ENCODE measurements around the gene RBM18.

RBM18 gene

DNA sequence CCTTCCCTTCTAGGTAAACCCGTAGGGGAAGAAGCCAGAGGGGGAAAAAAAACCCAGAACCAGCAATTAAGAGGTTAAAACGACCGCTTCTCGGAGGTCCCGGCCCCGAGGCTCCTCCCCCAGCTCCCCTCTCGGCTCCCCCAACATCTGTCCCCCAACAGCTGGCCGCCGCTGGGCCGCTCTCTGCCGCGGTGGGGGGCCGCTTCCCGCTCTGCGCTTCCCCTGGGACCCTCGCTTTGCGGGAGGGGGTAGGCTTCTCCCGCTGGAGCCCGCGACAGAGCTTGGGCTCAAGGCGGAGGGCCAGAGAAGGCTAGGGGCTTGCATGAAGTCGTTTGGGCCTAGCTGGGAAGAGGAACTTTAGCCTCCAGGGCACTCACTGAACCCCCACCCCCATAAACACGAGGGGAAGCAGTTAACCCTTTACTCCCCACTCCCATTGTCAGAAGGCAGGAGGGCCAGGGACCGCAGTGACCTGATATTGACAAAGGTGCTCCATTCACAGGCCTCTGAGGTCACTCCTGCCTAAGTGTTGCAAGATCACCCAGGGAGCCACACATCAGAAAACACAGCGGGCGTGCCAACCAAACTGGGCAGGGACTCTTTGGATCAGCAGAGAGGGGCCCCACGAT is 43.3 kb downstream of the RBM18 start:
- no peak for DNase-seq (ENCODE audit: low read depth)

DNA sequence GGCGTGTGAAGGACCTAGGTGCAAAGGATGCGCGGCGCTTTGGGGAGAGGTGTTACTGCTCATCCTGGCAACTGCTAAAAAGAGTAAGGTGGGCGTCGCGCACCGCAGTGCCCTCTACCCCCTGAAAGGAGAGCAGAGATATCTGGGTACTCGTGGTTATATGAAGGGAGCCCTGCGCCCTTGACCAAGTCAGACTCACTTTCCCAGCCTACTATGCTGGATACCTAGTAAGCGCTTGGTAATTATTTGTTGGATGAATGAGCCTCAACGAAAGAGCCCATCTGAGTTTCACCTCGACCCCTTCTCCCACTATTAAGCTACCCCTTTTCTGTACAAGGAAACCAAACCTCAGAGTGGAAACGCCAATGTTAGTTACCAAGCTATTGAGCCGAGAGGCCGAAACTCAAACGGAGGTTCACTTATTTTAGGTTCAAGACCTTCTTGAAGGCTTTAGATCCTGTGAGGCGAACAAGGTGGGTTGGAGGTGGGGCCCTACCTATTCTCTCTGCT is 43.9 kb downstream of the RBM18 start:
- DNase-seq (ENCODE audit: low read depth), result no peak

DNA sequence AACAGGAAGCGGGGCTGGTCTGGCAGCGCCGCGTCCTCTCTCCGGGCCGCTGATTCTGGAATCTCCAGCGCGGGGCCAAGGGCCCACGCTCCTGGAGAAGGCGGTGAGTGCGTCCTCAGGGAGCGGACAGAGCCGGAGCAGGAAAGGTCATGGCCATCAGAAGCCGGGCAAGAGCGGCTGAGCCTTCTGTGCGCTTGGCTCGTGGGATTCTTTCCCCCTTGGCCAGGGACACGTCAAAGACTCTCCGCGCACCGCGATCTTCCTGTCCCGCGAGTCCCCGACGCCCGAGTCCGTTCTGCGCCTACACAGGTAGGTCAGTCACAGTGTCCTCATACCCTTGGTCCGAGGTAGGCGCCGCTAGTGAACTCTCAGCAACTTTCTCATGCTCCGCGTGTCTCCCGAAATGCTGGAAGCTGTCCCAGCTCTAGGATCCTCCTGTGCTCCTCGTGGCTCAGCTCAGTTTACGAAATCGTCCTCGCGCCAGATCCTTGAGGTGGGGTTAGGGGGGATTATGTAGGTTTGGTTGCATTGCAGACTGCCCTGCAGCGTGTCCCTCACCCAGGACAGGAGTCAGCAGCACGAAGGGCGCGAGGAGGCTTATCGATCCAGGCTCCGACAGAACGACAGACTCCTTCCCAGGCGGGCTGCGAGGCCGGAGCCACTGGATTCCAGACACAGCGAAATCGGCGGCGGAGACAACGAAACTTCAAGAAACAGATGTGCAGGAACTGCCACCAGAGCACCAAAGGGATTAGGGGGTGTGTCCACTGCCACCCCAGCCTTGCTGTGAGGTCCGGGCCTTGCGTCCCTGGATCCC is 44.6 kb downstream of the RBM18 start:
- no peak for DNase-seq (ENCODE audit: low read depth)

DNA sequence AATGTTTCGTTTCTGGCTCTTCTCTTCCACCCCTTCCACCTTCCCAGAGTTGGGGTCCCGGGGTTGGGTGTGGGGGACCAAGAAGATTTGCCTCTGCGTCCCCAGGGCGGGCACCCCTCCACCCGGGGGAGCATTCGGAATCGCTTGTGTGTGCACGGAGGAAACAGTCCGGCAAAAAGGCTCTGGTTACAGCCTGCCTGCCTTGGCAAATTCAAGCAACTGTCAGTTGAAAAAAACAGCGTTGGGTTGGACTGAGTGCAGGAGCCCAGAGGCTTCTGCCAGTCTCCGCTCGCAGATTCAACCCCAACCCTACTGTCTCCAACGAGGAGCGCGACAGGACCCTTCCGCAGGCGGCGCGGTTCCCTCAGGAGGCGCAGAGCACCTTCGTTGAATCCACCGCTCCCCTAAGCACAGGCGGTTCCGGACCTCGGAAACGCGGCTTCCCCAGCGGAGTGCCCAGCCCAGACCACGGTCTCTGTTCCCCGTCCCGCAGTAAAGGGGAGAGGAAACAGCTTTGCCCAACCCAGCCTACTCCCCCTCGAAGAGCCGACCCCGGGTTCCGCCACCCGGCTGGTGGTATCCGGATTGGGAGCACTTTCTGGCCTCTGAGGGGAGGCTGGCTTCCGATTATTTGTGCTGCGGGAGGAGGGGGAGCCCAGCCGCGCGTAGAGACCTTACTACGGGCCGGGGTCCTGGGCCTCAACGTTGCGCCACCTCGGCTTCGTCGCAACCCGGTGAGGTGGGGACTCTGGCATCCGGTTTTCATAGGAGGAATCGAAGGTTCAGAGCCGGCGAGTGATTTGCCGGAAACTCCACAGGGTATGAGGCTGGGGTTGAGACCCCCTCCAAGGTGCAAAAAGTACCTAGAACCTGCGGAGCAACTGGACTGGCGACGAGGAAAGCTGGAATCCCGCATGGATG is 45.4 kb downstream of the RBM18 start:
- no peak for DNase-seq (ENCODE audit: low read depth)

DNA sequence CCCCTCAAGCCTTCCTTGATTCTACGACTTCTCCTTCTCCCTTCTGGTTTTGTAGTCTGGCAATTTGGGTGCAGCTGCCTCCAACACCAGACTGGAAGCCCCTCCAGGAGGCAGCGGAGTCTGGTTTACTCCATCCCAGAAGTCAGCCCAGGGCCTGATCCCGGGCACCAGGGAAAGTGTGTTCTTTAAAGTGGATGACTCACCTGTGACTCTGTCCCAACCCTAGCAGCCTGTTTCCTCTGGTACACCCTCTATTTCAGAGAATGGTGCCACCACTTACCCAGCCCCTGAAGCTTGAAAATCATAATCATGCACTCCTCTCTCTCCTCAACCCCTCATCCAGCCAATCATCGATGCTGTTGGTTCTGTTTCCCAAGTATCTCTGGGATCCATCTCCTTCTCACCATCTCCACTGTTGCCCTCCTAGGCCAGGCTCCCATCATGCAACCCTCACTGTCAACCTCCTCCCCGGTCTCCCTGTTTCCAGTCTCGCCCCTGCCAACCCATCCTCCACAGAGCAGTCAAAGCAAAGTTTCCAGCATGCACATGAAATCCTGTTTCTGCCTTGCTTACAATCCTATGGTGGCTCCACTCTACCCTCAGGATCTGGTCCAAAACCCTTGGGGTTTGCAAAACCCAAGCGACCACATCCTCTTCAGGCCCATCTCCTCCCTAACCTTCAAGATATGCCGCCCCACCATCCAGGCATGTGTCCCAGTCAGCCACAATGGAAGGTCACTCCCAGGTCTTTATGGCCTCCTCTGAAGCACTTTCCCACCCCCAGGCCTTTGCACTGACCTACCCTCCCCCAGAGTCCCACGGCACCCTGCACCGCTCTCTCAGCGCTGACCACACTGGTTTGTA is 46.3 kb downstream of the RBM18 start:
- no peak for DNase-seq (ENCODE audit: low read depth)

DNA sequence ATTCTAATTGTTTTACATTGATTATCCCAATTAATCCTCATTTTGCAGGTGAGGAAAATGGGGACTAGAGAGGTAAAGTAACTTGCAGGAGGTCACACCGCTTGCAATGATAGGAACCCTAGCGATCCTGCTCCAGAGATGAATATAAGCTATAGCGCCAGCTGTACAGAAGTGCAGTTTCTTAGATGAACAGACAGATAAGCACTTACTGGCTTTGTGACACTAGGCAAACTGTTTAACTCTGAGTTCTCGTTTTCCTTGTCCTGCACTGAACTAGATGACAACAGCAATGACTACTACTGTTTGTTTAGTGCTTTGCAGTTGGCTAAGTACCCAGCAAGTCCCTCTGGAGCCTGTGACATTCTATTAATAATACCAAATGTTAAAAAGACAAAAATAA is 47.0 kb downstream of the RBM18 start:
- DNase-seq (ENCODE audit: low read depth), result no peak

DNA sequence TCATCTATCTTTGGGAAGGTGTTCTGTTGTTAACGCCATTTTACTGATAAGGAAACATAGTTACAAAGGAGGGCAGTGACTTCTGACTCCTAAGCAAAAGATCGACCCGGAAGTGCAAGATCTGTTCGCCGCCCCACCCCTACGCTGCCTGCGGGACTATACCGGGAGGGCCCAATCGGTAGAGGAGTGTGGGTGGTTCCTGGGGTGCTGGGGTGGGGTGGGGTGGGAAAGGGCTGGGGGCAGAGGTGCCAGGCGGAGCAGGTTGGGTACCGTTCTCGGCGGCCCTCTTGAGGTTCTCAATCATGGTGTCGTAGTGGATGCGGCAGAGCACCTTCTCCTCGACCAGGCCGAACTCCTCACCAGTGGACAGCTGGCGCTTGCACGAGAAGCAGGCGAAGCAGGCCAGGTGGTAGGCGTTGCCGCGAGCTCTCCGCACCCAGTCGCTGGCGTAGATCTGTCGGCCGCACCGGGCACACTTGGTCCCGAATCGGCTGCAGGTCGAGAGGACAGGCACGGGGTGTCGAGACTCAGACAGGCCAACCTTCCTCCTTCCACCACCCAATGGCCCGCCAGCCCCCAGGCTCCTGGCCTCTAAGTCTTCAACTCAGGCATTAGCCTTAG is 47.7 kb downstream of the RBM18 start:
- no peak for DNase-seq (ENCODE audit: low read depth)

DNA sequence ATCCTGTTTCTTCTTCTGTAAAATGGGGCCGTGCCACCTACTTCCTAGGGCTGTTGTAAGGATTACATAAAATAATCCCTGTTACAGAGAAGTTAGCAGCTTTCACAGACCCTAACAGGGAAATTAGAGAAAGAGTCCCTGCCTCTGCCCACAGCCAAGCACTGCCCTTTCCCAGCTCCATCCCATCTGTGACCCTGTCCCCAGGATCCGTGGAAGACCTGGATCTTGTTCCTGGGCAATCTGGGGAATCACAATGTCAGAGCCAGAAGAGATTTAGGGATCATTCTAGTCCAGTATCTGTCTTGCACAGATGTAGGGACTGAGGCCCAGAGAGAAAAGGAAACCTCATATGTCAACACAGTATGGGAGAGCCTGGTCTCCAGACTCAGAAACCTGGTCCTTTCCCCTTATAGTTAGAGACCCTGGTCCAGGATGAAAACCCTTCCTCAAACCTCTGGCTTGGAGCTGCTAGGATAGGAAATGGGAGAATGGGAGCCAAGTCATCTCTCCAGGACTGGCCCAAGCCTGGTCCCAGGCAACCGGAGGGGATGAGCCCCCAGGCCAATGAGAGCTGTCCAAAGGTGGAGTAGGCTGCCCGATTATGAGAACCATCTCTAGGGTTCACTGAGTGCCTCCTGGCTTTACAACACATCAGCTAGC is 48.4 kb downstream of the RBM18 start:
- no peak for DNase-seq (ENCODE audit: low read depth)

DNA sequence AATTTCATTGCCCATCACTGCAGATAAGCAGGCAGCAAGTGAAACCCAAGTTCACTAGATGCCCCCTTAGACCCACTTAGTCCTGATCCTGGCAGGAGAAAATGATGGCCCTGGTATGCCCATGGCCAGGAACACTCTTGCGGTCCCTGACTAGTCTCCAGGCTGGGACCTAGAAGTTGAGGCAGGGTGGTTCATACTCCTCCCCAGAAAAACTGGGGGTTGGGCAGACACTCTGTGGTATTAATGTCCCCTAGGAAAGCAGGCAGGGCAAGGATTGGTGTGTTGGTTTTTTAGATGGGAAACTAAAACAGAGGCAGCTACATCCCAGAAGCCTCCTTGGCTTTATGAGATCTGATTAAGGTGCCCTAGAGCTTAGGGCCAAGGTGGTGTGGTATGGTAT is 49.0 kb downstream of the RBM18 start:
- DNase-seq (ENCODE audit: low read depth), result no peak

DNA sequence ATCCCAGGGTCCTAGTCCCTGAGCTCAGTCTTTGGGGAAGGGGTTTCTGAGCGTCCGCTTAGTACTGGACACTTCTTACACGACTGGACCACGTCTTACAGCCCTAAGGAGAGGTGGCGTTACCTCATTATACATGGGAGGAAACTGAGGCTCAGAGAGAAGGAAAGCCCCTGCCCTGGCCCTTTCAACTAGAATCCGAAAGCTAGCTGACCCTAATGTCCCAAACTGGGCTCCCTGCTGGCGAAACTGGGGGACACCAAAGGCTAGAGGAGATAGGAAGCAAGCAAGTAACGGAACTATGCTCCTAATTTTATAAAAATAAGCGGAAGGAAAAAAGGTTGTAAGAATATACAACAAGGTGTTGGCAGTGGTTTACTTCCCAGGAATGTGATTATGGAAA is 50.1 kb downstream of the RBM18 start:
- DNase-seq (ENCODE audit: low read depth), result no peak

DNA sequence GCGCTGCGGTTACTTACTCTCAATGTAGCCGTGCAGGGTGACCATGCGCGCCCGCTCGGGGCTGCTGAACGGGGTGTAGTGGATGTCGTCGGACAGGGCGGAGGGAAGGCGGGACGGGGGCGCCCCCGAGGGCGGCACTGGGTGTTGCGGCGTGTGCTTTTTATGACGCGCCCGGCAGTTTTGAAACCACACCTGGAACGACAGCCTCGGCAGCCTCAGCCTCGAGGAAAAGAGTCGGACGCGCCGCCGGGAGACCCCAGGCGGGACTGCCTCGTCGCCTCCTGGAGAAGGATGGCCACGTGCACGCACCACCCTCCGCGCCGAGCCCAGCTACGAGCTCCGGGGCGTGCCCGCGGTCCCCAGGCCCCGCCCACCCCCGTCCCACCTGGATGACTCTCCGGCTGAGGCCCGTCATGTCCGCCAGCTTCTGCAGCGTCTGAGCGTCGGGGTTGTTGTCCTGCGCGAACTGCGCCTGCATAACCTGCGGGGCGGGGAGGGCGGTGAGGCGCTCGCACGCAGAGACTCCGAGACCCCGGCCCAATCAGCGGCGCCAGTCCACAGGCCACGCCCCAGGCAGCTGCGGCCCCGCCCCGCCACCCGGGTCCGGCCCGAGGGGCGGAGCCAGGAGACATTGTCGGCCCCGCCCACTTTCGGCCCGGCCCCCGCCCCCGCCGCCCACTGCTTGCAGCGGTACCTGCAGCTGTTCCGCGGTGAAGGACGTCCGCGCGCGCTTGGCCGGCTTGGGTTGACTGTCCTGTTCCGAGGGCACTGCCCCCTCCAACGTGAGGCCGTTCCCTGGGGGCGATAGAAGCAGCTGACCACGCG is 50.8 kb downstream of the RBM18 start:
- DNase-seq (ENCODE audit: low read depth), result no peak

DNA sequence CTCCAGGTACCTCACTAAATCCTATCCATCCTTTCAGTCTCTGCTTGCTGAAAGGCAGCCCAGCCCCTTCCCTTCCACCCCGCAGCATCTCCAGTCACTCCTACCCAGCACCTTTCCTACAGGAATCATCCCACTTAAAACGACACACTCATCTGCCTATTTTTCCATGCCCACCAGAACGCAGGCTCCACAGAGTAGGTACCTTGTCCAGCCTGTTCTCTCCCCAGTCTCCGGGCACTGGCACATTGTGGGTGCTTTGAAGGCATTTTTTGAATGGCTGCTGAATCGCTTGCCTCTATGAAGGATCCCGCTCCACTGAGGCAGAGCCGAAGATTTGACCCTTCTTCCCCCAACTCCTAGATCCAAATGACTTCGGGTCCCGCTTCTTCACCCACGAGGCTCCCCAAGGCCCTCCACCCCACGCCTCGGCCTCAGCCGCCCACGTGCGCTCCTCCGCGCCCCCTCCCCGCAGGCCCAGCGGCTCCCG is 51.5 kb downstream of the RBM18 start:
- no peak for DNase-seq (ENCODE audit: low read depth)

DNA sequence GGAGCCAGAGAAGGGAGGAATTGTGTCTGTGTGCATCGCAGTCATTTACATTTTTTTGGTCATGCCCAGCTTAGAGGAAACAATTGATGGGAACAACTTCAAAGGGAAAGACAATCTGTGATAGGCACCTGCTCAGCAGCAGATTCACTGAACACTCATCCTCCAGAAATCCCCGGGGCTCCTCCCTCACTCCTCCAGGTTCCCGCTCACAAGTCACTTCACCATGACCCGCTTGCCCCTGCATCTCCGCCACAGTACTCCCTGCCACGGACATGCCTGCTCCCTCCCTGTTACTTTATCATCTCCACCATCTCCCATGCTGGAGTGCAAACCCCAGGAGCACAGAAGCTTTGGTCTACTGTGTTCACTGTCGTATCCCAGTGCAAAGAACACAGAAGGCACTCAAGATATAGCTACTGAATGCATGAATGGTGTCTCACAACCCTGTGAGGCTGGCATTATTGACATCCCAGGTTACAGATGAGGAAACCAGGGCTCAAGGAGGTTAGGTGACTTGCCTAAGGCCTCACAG is 52.1 kb downstream of the RBM18 start:
- no peak for DNase-seq (ENCODE audit: low read depth)

DNA sequence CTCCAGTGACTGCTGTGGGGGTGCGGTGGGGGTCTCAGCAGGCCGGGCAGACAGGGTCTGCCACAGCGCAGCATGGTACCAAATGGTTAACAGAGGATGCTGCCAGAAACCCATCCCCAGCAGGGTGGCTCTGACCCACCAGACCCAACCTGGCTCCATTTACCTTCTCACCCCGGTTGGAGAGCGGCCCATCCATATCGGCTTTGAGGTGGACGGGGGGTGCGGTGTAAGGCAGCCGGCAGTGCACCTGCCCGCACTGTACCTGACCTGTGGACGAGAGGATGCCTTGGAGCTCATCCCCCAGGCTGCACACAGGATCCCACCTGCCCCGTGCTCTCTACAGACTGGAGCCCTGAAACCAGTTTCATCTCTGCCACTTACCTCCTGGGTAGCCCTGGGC is 55.2 kb downstream of the RBM18 start:
- no peak for DNase-seq (ENCODE audit: low read depth)

DNA sequence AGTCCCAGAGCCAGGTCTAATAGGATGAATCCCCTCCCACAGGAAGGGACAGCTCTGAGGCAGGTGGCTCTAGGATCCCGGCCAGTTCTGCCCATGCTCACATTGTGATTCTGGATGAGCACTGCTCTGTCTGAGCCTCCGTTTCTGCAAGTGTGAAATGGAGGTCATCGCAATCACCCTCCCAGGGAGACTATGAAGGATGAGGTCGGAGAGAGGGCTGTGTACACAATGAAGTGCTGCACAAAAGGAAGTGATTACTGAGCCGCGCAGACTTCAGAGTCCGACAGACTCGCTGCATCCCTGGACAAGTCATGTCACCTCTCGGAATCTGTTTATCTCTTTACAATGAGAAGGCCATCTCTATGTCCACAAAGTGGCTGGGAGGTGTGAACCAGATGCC is 57.5 kb downstream of the RBM18 start:
- no peak for DNase-seq (ENCODE audit: low read depth)

DNA sequence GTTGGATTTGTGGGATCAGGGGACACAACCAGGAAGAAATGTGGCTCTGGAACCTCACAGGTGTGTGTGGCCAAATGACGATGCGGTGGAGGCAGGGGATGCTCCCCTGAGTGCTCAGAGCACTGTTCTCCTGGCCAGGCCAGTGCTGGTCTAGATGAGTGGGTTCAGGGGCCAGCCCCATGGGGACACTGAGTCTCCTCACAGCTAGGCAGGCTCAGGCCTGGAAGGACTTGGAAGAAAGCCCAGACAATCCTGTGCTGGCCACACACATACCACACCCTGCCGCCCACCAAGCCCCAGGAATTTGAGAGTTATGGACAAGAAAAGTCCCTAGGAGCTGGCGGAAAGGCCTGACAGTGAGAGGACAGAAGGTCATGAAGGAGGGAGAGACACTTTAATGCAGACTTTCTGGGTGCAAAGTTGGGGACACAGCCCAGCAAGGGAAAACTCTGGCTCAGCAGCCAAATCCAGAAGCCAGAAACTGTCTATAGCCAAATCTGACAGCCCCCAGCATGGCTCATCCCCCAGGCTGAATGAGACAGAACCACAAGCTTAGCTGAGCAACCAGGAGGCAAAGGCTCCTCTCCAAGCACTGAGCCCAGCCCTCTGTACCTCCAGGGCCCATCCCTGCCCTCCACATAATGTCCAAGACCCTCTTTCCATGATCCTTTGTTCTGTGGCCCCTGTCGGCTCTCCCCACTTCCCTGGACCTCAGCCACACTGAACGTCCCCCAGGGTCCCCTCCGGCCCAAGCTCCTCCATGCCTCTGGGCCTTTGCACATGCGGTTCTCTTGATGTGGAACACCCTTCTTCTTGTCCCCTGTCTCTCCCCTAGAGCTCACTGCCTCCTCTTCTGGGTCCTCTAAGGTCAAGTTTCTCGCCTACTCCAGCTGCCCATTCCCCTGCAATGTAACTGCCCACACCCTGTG is 58.3 kb downstream of the RBM18 start:
- no peak for DNase-seq (ENCODE audit: low read depth)

DNA sequence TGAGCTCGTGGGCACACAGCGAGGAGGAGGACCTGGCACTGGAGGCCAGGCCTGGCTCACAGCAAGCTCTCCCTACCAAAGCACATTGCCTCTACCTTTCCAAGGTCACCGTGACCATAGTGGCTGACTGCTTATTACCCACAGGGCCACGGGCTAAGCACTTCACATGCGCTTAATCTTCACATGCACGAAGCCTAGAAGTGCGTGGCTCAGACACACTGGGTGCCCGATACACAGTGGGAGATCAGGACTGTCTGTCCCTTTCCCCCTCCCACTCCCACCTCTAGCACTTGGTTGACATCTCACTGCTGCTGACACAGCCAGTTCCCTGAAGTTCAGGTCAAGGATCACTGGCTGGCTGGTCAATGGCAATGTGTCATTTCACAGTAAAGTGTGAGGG is 59.5 kb downstream of the RBM18 start:
- no peak for DNase-seq (ENCODE audit: low read depth)

DNA sequence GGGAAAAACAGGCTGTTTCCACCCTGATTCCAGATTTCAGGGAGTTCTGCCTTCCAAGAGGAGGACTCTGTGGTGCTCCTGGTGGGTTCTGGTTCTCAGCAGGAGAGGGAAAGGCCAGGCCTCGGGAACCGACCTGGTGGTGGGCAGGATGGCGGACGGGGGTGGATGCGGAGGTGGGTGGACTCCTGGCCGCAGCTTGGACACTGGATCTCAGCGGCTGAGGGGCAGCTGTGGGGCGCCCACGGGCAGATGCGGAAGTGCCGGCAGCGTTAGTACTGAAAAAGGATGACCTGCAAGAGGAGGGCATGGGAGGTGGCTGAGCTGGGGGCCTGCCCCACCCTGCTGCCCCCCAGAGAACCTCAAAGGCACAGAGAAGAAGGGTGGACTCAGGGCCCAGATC is 60.1 kb downstream of the RBM18 start:
- DNase-seq (ENCODE audit: low read depth), result no peak
